GM10266 (cell line): ENCODE measurements around the gene KLHDC1.
"Not testable (repeated sequence)": the region's sequence is repeated elsewhere in the genome, so short reads cannot be mapped to it uniquely, and the experiment has no call there.

Experiments
- DNase-seq: peaks from one replicate; pipeline ENCODE4 v3.0.0; 2012; ENCODE audit errors: extremely low spot score
- CTCF ChIP-seq: IDR thresholded peaks from 2 replicates; pipeline ENCODE4 v1.5.1; 2012; ENCODE audit warnings: mild to moderate bottlenecking, low read depth; ENCODE audit not compliant: control insufficient read depth, insufficient read depth; ENCODE audit errors: missing control alignments

The KLHDC1 gene

DNA sequence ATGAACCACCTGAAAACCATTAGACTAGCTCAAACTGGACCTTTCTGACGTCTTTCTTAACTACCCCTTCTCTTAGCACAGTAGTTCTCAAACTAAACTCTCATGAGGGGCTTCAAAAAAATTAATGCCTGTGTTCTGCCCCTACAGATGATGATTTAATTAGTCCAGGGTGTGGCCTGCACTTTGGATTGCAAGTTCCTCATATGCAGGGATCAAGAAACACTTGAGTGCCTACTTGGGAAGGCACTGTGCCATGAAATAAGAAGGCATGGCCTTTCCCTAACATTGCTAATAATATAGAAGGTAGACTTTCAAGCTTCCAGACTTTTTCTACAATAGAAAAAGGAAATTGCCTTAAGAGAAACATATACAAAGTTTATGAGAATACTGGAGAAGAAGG lies 52.3 kb downstream of the KLHDC1 start:
- TF ChIP-seq CTCF = no peak
- DNase-seq = no peak

- not testable (repeated sequence) for DNase-seq
These were observed 53.6 kb downstream of the KLHDC1 start for GRCh38 chr14:49746476-49746875.

- TF ChIP-seq CTCF = no peak
- DNase-seq = no peak
These were observed 61.7 kb downstream of the KLHDC1 start for GRCh38 chr14:49754570-49755097.

GRCh38 chr14:49755378-49755777 lies 62.5 kb downstream of the KLHDC1 start:
- TF ChIP-seq CTCF = no peak
- no peak for DNase-seq

DNA sequence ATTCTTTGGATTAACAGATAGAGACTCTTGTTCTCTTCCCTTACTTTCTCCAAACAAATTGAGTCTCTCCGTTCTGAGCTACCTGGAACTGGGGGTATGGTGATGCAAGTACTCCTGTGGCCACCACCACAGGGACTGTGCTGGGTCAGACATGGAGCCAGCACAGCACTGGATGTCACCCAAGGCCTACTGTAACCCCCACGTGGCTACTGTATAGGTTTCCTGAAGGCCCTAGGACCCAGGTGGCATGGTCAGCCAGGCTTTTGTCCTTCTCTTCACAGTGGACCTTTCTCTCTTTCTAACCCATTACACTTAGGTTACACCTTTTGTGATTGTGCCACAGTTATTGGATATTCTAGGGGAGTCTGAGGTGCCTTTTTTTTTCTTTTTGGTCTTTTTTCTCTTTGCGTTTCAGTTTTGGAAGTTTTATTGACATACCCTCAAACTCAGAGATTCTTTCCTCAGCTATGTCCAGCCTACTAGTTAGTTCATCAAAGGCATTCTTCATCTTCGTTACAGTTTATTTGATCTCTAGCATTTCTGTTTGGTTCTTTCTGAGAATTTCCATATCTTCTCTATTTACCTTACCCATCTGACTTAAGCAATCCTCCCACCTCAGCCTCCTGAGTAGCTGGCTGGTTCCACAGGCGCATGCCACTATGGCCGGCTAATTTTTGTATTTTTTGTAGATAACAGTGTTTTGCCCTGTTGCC lies 69.1 kb downstream of the KLHDC1 start:
- no peak for TF ChIP-seq CTCF

GRCh38 chr14:49766839-49767238 lies 73.9 kb downstream of the KLHDC1 start:
- DNase-seq = no peak
- TF ChIP-seq CTCF = no peak

More for the DNA sequence above, 69.1 kb downstream of the KLHDC1 start:
- no peak for DNase-seq

DNA sequence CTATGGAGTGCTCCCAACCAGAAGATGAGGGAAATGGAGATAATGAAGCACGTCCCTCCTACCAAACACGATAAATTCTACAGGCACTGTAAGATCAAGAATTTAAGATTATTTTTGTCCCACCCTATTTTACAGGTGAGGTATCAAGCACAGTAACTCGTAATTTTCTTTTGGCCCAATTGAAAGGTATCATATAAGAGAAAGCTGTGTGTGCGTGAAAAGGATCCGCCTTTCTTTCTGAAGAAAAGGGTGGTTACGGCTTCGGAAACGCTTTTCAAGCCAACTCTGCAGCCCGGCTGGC lies 74.3 kb downstream of the KLHDC1 start:
- DNase-seq = no peak
- no peak for TF ChIP-seq CTCF

- peak; percentile 84 for TF ChIP-seq CTCF
These were observed 74.8 kb downstream of the KLHDC1 start, which contains the start of gene KLHDC2 for GRCh38 chr14:49767571-49768300. KLHDC2 (plus strand) TSS chr14:49768153; CDS start chr14:49768469, 316 bp downstream.

More at GRCh38 chr14:49767571-49768300, 74.8 kb downstream of the KLHDC1 start, which contains the start of gene KLHDC2:
- peak; percentile 92 for DNase-seq
